ENCODE measurements around the gene BACH2. TPM values are rescaled to one million over a fixed set of nuclear protein-coding genes. Genes with fewer than 3 reads are reported as not detected.
"Not testable (repeated sequence)": the region's sequence is repeated elsewhere in the genome, so short reads cannot be mapped to it uniquely, and the experiment has no call there.

The BACH2 gene
- polyA plus RNA-seq, 1 donor, result 11.4 TPM

DNA sequence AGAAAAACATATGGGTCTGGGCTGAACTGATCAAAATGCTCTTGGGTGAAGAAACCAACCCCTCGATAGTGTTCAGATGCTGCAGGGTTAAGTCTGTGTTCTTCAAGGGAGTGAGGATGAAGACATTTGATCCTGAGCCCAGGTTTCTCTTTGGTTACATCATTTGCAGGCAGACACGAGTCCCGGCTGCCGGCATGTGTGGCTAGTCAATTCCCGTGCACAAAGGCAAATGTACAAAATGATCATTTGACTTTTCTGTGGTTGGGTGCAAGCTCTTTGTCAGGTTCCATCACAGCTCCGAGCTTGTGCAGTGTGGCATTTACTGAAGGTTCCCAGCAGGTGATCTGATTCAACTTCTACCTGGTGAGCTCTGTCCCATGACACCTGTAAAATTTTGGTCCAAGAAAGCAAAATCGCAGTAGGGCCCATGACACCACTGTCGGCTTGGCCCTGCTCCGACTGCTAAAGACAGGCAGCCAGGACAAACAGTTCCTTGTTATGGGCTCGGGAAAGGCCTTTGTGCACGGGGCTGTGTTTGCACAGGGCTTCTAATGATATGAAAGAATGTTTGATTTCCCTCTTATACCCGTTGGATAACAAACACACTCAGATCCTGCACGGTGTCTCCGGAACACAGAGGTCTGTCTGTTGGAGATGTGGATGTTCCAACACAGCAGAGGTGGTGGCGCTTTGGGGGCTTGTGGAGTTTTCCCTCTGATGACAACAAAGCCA lies 355.4 kb downstream of the BACH2 start:
- no peak for DNase-seq

- peak; percentile 85 for DNase-seq
These were observed 356.2 kb downstream of the BACH2 start for GRCh38 chr6:89940225-89941027.

GRCh38 chr6:89939144-89939543 lies 357.5 kb downstream of the BACH2 start:
- DNase-seq, result no peak

DNA sequence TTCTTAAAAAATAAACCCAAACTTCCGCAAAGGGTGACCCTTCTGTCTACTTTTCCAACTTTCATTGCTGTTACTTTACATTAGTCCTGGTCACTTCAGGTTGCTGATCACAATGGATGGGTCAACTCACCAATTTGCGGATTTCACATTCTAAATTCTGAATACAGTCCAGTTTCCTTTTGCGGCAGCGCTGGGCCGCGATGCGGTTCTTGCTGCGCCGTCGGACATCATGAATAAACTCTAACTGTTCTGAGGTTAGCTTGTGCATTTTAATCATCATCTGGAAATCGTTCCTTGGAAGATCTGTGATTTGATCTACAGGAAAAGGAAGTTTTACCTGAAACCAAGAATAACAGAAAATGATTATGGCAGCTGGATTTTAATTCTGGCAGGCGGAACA lies 358.6 kb downstream of the BACH2 start:
- no peak for DNase-seq

DNA sequence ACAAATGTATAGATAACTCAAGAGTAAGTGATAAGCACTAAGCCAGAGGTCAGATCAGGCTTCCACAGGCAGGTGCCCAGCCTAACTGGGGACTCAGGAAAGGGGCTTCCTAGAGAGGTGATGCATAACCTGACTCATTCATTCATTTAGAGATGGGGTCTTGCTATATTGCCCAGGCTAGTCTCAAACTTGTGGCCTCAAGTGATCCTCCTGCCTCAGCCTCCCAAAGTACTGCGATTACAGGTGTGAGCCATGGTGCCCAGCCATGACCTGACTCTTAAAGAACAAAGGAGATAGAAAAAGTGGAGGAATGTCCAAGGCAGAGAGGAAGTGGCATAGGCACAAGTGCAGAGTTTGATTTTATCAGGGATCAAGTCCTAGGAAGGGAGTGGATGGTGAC lies 360.5 kb downstream of the BACH2 start:
- no peak for DNase-seq

- DNase-seq, result no peak
These were observed 361.8 kb downstream of the BACH2 start for GRCh38 chr6:89934685-89935366.

- DNase-seq, result no peak
These were observed 364.3 kb downstream of the BACH2 start for GRCh38 chr6:89932245-89932802.

GRCh38 chr6:89930789-89931188 lies 365.9 kb downstream of the BACH2 start:
- DNase-seq, result no peak

DNA sequence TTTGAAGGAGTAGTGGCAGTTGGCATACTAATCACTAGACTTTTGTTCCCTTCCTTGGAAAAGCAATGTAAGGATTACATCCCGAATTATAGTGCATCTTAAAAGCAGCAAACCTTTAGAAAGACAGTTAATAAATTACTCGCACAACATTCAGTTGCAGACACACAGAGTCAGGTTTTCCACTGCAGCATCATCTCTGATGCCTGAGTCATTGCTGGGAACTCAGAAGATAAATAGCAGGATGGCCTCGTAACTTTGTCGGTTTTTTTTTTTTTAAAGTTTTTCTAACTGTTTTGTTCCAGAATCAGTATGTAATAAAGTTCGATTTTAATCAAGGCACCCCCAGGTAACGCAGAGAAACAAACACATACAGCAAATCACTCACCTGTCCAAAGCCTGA lies 368.0 kb downstream of the BACH2 start:
- DNase-seq, result no peak

GRCh38 chr6:89927791-89928550 lies 368.7 kb downstream of the BACH2 start:
- no peak for DNase-seq

DNA sequence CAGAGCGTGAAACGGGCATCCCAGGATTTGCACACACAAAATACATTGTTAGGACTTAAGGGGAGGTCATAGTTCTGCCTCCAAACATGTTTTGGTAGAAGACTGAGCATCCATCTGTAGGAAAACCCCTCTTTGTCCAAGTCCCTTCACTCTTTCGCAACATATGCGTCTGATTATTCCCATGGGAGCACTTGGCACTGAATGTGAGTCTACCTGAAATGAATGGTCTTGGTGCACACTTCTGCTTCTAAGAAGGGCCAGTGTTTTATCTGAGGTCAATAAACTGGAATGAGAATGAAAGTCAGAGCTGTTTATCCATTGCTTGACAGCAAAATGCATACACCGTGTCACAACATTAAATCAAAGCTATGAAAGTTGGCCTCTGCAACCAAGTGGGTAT lies 369.4 kb downstream of the BACH2 start:
- no peak for DNase-seq

DNA sequence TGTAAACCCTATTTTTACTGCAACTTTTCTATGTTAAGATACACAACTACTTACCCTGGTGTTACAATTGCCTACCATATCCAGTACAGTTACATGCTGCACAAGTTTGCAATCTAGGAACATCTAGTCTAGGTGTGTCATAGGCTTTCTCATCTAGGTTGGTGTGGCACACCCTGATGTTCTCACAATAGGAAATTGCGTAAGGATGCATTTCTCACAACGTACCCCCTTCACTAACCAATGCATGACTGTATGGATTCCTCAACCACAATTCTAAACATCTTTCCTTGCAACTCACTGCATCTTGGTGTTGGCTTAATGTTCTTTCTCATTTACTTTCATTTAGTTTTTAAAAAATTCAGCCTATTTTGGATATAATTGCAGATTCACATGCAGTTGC lies 370.8 kb downstream of the BACH2 start:
- DNase-seq, result no peak

GRCh38 chr6:89924231-89924630 lies 372.4 kb downstream of the BACH2 start:
- DNase-seq, result no peak

DNA sequence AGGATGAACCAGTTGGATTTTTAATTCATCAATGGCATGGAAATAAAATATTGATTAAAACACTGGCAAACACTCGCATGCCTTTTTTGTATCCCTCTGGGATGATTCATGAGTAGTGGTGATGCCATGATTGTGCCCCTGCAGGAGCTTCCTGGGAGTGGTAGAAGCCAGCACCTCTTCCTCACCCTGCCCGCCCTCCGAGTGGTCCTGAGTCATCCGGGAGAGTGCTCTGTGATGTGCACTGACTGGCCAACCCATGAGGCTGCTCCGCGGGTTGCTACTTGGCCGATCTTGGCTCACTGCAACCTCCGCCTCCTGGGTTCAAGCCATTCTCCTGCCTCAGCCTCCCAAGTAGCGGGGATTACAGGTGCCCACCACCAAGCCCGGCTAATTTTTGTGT lies 375.0 kb downstream of the BACH2 start:
- DNase-seq, result no peak

GRCh38 chr6:89921197-89921596 lies 375.4 kb downstream of the BACH2 start:
- DNase-seq, result no peak

GRCh38 chr6:89917801-89918366 lies 378.8 kb downstream of the BACH2 start:
- DNase-seq, result no peak

- no peak for DNase-seq
These were observed 379.4 kb downstream of the BACH2 start for GRCh38 chr6:89917216-89917615.

DNA sequence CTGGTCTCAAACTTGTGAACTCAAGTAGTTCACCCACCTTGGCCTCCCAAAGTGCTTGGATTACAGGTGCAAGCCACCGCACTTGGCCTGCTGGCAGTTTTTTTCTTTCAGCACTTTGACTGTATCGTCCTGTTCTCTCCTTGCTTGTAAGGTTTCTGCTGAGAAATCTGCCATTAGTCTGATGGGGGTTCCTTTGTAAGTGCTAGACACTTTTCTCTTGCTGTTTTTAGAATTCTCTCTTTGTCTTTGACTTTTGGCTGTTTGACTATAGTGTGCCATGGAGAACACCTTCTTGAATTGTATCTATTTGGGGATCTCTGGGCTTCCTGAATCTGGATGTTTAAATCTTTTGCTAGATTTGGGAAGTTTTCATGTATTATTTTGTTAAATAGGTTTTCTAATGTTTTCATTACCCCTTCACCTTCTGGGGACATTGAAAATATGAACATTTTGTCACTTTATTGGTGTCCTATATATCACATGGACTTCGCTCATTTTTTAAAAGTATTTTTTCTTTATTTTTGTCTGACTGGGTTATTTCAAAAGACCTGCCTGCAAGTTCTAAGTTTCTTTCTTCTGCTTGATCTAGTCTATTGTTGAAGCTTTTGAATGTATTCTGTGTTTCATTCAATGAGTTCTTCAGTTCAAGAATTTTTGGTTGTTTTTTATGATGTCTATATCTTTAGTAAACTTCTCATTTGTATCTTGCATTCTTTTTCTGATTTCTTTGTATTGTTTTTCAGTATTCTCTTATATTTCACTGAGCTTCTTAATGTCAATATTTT lies 380.3 kb downstream of the BACH2 start:
- DNase-seq, result no peak

GRCh38 chr6:89910902-89911240 lies 385.8 kb downstream of the BACH2 start:
- DNase-seq, result no peak

- DNase-seq, result not testable (repeated sequence)
These were observed 386.4 kb downstream of the BACH2 start for GRCh38 chr6:89910001-89910901.

Data from left kidney (tissue), 2 donors.